Measurements from ENCODE around the gene MED22.

GRCh38 chr9:133379153-133380086, 31.5 kb upstream of the MED22 start:
- TF ChIP-seq CTCF (IDR thresholded peaks at IDR 0.05), result no peak
- TF ChIP-seq EZH2 (IDR thresholded peaks at IDR 0.05), result no peak

Measured in neural progenitor cell (in vitro differentiated cells).